Measurements from ENCODE around the gene CFAP53.

DNA sequence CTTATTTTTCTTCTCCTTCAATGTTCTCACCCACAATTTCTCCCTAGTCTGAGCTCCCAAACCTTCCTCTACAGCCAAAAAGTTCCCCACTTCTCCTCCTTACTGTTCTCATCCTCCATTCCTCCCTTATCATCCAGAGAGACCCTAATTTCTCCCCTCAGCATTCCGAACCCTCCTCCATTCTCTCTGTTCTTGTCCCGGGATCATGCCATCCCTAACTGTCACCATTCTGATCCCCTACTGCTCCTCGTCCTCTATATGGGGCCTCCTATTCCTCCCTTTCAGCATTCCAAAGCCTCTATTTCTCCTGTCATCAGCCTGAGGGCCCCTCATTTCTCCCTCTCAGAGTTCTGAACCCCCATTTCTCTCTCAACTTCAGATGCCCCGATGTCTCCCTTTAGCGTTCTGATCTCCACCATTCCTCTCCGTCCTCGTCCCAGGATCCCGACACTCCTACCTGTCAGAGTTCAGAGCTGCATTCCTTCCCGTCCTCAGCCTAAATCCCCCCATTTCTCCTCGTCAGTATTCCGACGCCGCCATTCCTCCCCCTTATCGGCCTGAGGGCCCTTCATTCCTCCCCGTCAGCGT is 14.5 kb upstream of the CFAP53 start:
- TF ChIP-seq CTCF (IDR thresholded peaks at IDR 0.05; ENCODE audit: insufficient read depth, low read length) (no peak), SPI1 (IDR thresholded peaks at IDR 0.05; ENCODE audit: borderline replicate concordance, low read depth) (no peak), POLR2AphosphoS5 (IDR thresholded peaks at IDR 0.05; ENCODE audit: low read depth) (no peak)
- TF ChIP-seq, protein P1, sequence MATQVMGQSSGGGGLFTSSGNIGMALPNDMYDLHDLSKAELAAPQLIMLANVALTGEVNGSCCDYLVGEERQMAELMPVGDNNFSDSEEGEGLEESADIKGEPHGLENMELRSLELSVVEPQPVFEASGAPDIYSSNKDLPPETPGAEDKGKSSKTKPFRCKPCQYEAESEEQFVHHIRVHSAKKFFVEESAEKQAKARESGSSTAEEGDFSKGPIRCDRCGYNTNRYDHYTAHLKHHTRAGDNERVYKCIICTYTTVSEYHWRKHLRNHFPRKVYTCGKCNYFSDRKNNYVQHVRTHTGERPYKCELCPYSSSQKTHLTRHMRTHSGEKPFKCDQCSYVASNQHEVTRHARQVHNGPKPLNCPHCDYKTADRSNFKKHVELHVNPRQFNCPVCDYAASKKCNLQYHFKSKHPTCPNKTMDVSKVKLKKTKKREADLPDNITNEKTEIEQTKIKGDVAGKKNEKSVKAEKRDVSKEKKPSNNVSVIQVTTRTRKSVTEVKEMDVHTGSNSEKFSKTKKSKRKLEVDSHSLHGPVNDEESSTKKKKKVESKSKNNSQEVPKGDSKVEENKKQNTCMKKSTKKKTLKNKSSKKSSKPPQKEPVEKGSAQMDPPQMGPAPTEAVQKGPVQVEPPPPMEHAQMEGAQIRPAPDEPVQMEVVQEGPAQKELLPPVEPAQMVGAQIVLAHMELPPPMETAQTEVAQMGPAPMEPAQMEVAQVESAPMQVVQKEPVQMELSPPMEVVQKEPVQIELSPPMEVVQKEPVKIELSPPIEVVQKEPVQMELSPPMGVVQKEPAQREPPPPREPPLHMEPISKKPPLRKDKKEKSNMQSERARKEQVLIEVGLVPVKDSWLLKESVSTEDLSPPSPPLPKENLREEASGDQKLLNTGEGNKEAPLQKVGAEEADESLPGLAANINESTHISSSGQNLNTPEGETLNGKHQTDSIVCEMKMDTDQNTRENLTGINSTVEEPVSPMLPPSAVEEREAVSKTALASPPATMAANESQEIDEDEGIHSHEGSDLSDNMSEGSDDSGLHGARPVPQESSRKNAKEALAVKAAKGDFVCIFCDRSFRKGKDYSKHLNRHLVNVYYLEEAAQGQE (IDR thresholded peaks at IDR 0.05; ENCODE audit: insufficient replicate concordance, low read depth): no peak
